ENCODE results near the gene CORO2B.

- no peak for TF ChIP-seq KLF15 (CRISPR knock-in tag; IDR thresholded peaks at IDR 0.05; ENCODE audit: borderline replicate concordance)
- no peak for TF ChIP-seq GABPA (IDR thresholded peaks at IDR 0.05; ENCODE audit: low read depth, low read length)
- TF ChIP-seq GABPA (CRISPR knock-in tag; IDR thresholded peaks at IDR 0.05; ENCODE audit: low read depth) = no peak
- no peak for TF ChIP-seq SIN3A (IDR thresholded peaks at IDR 0.05; ENCODE audit: borderline replicate concordance, low read depth, low read length)
Measured at GRCh38 chr15:68653031-68653635, 74.3 kb downstream of the CORO2B start.

Measured in HepG2 (cell line).